Measurements from ENCODE around the gene KCNAB1.

DNA sequence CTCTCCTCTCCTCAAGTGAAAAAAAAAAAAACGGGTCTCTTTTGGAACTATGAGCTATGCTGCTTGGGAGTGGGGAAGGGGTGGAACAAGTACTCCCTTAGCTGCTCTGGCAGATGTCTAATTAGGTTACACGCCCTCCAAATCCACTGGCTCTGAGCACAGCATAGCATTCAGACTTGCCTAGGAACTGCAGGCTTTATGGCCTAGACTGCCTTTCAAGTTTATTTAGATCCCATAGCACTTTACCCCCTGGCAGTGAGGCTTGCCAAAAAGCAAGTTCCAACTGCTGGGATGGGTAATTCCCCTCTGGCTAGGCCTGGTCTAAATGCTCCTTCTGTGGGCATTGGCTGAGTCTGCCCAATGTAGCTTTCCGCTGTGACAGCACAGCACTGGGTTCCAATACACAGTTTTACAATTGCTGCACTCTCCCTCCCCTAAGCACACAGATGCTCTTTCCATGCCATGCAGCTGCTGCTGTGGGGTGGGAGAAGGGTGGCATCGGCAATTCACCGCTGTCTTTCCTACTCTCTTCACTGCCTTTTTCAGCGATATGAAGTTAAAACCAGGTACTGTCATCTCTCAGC lies 152.8 kb downstream of the KCNAB1 start:
- no peak for TF ChIP-seq MYC (IDR thresholded peaks at IDR 0.05; ENCODE audit: low read depth, low read length)
- no peak for TF ChIP-seq EZH2 (IDR thresholded peaks at IDR 0.05; ENCODE audit: borderline replicate concordance, low read depth, low read length, severe bottlenecking)
- TF ChIP-seq, protein P1, sequence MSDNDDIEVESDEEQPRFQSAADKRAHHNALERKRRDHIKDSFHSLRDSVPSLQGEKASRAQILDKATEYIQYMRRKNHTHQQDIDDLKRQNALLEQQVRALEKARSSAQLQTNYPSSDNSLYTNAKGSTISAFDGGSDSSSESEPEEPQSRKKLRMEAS (IDR thresholded peaks at IDR 0.05; ENCODE audit: insufficient read depth, insufficient read length) = no peak
- TF ChIP-seq, protein P2, sequence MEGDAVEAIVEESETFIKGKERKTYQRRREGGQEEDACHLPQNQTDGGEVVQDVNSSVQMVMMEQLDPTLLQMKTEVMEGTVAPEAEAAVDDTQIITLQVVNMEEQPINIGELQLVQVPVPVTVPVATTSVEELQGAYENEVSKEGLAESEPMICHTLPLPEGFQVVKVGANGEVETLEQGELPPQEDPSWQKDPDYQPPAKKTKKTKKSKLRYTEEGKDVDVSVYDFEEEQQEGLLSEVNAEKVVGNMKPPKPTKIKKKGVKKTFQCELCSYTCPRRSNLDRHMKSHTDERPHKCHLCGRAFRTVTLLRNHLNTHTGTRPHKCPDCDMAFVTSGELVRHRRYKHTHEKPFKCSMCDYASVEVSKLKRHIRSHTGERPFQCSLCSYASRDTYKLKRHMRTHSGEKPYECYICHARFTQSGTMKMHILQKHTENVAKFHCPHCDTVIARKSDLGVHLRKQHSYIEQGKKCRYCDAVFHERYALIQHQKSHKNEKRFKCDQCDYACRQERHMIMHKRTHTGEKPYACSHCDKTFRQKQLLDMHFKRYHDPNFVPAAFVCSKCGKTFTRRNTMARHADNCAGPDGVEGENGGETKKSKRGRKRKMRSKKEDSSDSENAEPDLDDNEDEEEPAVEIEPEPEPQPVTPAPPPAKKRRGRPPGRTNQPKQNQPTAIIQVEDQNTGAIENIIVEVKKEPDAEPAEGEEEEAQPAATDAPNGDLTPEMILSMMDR (IDR thresholded peaks at IDR 0.05; ENCODE audit: extremely low read depth in 1 of 2, insufficient read depth in 1 of 2, low read depth in 1 of 2, low read length in 2 of 2) = no peak
- no peak for TF ChIP-seq POLR2A (IDR thresholded peaks at IDR 0.05; ENCODE audit: low read depth, low read length)
- TF ChIP-seq POLR2AphosphoS5 (IDR thresholded peaks at IDR 0.05; ENCODE audit: insufficient read depth, low read depth, low read length) = no peak

All from endothelial cell of umbilical vein (primary cell).